Measurements from ENCODE around the gene TRA2A.
"Not testable (repeated sequence)": the region's sequence is repeated elsewhere in the genome, so short reads cannot be mapped to it uniquely, and the experiment has no call there.

TRA2A gene

DNA sequence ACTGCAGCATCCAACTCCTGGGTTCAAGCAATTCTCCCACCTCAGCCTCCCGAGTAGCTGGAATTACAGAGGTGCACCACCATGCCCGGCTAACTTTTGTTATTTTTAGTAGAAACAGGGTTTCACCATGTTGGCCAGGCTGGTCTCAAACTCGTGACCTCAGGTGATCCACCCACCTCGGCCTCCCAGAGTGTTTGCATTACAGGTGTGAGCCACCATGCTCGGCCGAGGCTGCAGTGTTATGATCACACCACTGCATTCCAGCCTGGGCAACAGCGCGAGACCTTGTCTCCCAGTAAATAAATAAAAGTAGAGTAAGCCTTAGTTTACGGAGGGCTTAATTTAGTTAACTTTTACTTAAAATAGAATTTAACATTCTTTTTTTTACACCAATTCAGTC, 37.8 kb downstream of the TRA2A start:
- no peak for DNase-seq

- no peak for DNase-seq
These were observed 40.3 kb downstream of the TRA2A start for GRCh38 chr7:23491502-23491901.

DNA sequence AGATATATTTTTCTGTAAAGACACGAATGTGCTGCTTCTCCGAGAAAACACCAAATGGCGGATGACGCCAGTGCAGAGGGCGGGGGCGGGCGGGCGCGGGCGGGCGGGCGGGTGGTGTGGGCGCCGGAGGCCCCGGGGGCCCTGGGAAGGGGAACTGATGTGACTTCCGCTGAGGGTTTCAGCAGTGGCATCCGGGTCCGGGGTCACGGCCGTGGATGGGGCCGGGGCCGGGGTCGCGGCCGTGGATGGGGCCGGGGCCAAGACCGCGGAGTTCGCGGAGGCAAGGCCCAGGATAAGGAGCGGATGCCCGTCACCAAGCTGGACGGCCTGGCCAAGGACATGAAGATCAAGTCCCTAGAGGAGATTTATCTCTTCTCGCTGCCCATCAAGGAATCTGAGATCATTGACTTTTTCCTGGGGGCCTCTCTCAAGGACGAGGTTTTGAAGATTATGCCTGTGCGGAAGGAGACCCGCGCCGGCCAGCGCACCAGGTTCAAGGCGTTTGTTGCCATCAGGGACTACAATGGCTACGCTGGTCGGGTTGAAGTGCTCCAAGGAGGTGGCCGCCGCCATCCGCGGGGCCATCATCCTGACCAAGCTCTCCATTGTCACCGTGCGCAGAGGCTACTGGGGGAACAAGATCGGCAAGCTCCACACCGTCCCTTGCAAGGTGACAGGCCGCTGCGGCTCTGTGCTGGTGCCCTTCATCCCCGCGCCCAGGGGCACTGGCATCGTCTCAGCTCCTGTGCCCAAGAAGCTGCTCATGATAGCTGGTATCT, 41.2 kb downstream of the TRA2A start:
- DNase-seq: peak; percentile 54

DNA sequence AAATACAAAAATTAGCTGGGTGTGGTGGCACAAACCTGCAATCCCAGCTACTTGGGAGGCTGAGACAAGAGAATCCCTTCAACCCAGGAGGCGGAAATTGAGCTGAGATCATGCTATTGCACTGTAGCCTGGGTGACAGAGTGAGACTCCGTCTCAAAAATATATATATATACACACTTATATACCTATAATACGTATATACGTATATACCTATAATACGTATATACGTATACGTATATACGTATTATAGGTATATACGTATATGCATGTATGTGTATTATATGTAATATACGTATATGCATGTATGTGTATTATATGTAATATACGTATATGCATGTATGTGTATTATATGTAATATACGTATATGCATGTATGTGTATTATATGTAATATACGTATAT, 43.1 kb downstream of the TRA2A start:
- not testable (repeated sequence) for DNase-seq

- DNase-seq: no peak
These were observed 44.1 kb downstream of the TRA2A start for GRCh38 chr7:23487670-23488069.

DNA sequence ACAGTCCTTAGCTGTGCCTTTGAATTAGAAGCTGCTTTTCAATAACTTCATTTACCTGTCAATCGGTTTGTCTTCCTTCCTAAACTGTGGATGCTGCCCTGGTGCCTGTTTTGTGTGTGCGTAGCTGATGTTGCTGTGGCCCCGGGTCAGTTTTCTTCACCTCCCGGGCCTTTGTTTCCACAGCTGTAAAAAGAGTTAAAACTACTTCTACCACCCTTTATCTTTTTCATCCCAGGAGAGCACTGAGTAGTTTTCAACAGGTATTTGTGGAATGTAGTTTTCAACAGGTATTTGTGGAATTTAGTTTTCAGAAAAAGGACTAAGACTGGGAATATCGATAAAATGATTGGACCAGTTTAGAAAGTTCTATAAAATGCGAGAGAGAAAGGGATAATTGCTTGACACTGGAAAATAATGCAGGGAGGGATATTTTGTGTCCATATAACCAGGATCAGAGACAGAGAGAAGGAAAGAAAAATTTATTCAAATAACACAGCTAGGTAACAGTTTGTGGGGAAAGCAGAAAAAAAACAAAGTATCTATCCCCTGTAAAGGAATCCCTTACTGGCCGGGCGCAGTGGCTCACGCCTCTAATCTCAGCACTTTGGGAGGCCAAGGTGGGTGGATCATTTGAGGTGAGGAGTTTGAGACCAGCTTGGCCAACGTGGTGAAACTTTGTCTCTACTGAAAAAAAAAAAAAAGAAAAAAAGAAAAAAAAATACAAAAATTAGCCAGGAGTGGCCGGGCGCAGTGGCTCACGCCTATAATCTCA, 45.6 kb downstream of the TRA2A start:
- DNase-seq: no peak

GRCh38 chr7:23482686-23483085, 49.1 kb downstream of the TRA2A start:
- no peak for DNase-seq

DNA sequence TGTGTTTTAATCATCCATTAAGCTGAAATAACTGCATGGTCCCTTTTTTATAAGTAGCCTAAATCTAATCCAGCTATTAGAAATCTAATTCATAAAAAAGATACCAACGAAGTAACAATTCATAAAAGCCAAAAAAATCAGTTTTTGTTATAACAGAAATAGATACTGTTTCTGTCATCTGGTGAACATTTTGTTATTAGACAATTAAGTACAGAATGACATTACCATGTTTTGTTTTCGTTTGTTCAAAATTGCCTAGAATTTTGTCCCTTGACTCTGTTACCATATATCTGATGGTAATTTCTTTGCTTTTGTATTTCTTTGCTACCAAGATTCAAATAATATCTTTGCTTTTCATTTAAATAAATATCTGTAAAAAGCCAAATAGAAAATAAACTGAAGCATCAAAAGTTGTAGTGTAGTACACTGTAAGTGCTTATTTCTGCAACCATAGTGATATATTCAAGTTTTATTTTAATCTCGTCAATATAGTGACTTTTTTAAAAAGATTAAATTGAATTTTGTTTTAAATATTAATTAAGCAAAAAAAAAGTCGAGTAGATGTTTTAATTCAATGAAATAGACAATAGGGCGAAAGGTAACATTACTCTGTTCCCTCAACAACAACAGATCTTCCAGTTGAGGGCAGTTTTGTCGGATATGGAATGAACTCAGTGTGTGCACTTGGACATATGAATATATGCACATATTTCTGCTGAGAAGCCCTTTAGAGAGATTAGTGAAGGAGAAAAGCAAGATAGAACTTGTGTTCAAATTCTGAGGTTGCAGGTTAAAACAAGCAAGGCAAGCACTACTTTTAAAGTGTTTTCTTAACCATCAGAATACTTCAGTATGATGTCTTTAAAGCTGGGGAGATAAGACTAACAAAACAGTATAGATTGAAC, 53.6 kb downstream of the TRA2A start:
- no peak for DNase-seq

DNA sequence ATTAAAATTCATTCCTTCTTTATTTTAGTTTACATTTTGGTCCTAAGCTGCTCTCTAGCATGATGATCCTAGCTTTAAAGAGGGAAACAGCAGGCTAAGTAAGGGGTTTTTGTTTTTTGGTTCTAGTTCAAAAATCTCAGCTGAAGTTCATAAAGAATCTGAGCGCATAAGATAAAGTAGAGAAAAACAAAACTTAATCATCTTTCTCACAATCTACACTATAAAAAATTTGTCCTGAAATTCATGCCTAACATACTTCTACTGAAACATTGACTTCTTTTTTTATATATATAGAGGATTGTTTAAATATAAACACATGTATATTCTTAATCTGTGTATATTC, 54.7 kb downstream of the TRA2A start:
- DNase-seq: no peak

- DNase-seq: no peak
These were observed 55.3 kb downstream of the TRA2A start for GRCh38 chr7:23476286-23477156.

GRCh38 chr7:23475576-23475839, 56.3 kb downstream of the TRA2A start:
- no peak for DNase-seq

- no peak for DNase-seq
These were observed 56.8 kb downstream of the TRA2A start for GRCh38 chr7:23474829-23475575.

DNA sequence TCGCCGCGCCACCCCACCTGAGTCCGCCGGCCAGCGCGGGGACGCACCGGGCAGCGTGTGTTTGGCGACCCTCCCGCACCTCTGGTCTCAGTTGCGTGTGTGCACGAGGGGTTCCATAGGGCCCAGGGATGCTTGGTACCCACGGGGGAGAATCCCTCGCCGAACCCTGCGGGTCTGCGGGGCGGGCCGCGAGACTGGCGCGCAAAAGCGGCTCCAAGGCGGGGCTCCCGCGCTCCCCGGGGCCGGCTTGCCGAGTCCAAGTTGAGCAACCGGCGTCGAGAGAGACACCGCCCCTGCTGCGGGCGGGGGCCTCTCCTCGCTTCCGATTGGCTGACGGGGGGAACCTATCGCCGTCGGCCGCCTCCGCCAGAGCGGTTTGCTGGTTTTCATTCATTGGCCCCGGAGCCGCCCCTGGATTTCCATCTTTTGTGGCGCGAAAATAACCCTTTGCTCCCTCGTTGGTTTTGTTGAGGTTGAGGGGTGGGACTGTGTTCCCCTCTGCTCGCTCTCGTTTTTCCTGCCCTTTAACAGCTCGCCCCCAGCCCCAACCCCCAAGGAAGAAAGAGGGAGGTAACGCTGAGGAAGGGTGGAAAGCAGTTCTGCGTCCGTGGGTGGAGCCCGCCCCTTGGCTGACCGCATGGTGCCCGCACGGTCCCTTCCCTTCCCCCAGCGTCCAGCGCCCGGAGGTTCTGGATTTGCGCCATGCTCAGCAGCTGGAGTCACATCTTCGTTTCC, 57.5 kb downstream of the TRA2A start:
- peak; percentile 97 for DNase-seq

GRCh38 chr7:23473844-23474093, 58.0 kb downstream of the TRA2A start:
- no peak for DNase-seq

- no peak for DNase-seq
These were observed 58.6 kb downstream of the TRA2A start for GRCh38 chr7:23472956-23473843.

DNA sequence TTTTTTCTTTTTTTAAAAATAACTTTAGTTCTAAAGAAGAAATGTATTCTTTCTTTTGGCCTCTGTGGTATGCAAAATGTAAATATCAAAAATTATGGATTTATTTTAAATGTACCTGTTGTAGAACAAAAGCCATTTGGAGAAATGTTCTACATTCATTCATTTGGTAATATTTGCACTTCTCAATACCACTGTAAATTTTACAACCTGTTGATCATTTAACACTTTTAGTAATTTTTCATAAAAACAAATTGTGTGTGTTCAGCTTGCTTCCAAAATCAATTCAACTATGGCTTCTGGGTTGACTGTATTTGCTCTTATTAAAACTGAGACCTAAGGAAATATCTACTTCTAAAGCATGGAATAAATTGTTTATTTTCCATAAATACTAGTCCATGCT, 59.2 kb downstream of the TRA2A start:
- no peak for DNase-seq

GRCh38 chr7:23472046-23472445, 59.7 kb downstream of the TRA2A start:
- no peak for DNase-seq

DNA sequence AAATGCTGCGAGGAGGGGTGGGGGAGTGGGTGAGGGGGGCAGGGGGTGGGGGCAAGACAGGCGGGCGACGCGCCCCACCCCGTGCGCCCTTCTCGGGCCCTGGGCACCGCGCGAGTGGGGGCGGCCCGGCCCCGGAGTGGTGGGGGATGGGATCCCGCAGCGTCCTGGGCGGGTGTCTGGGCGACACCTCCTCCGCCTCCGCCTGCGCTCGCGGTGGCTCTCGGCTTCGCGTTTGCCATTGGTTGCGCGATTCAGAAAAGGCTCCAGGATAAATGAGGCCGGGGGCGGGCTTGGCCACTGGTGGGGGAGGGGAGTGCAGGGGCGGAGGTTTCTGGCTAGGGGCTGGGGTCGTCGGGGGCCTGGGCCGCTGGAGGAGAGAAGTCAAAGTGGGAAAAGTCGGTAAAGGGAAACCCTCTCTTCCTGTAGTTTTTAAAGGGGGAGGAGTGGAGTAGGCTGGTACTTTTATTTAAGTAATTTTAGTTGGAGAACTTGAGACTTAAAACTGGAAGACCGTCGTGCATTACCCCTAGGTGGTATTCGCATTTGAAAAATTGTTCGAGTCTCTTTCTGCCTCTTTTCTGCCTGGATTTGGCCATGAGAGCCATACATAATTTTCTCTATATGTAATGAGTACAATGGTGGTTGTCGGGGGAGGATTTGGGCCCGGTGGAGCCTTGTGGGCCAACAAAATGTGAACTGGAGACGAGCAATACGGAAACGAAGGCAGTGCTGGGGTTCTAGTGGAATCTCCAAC, 60.5 kb downstream of the TRA2A start:
- DNase-seq: peak; percentile 85

GRCh38 chr7:23470330-23471105, 61.3 kb downstream of the TRA2A start, which contains the start of gene IGF2BP3:
Gene IGF2BP3, minus strand, starts transcription at chr7:23470491. Its CDS starts 381 bp downstream, at chr7:23470110.
- DNase-seq: peak; percentile 98
